GM23338 (cell line): ENCODE data around the gene NLN. TPM values are rescaled to one million over a fixed set of nuclear protein-coding genes. Genes with fewer than 3 reads are reported as not detected.
"Not testable (repeated sequence)": the region's sequence is repeated elsewhere in the genome, so short reads cannot be mapped to it uniquely, and the experiment has no call there.

Experiments used
- ATAC-seq: fragments of 200-7000 bp; cut with Tn5 transposase; 3 replicates; pipeline ENCODE4 v1.9.1; 2020
- DNase-seq: peaks from one replicate; pipeline ENCODE4 v3.0.0-alpha.2; 2015; ENCODE audit warnings: low spot score
- H2AFZ ChIP-seq: fragments of 200-600 bp; sonication (generic); 2 replicates; pipeline ENCODE4 v1.8.0; 2016; ENCODE audit warnings: antibody characterized with exemption, mild to moderate bottlenecking, moderate library complexity
- H3F3A ChIP-seq: fragments of 200-600 bp; sonication (generic); replicated peaks from 2 replicates; pipeline ENCODE4 v1.8.0; 2017; ENCODE audit warnings: antibody characterized with exemption, mixed run types, low read depth
- H3K27ac ChIP-seq: fragments of 200-600 bp; sonication (generic); 2 replicates; pipeline ENCODE4 v1.6.1; 2016; ENCODE audit warnings: low read depth
- H3K27me3 ChIP-seq: fragments of 200-600 bp; sonication (generic); 2 replicates; pipeline ENCODE4 v1.8.0; 2016; ENCODE audit warnings: mild to moderate bottlenecking, mixed run types, moderate library complexity; ENCODE audit not compliant: insufficient read depth
- H3K36me3 ChIP-seq: fragments of 200-600 bp; sonication (generic); 2 replicates; pipeline ENCODE4 v1.8.0; 2016; ENCODE audit warnings: mild to moderate bottlenecking; ENCODE audit not compliant: insufficient read depth
- H3K4me1 ChIP-seq: fragments of 200-600 bp; sonication (generic); 2 replicates; pipeline ENCODE4 v1.8.0; 2016; ENCODE audit warnings: mild to moderate bottlenecking, moderate library complexity; ENCODE audit not compliant: insufficient read depth
- H3K4me2 ChIP-seq: fragments of 200-600 bp; sonication (generic); 2 replicates; pipeline ENCODE4 v1.7.1; 2017; ENCODE audit warnings: mixed run types
- H3K4me3 ChIP-seq: fragments of 200-600 bp; sonication (generic); 2 replicates; pipeline ENCODE4 v1.6.1; 2016; ENCODE audit warnings: mixed run types
- H3K79me2 ChIP-seq: fragments of 200-600 bp; sonication (generic); replicated peaks from 2 replicates; pipeline ENCODE4 v1.8.0; 2017; ENCODE audit warnings: mild to moderate bottlenecking; ENCODE audit not compliant: insufficient read depth
- H3K9me2 ChIP-seq: fragments of 200-600 bp; sonication (generic); 2 replicates; pipeline ENCODE4 v1.8.0; 2017; ENCODE audit not compliant: insufficient read depth
- H4K20me1 ChIP-seq: fragments of 200-600 bp; sonication (generic); replicated peaks from 2 replicates; pipeline ENCODE4 v1.8.0; 2017; ENCODE audit warnings: mild to moderate bottlenecking; ENCODE audit not compliant: insufficient read depth
- H3K27ac Mint-ChIP-seq: 2 replicates; pipeline ENCODE4 v1.8.0; 2020; ENCODE audit warnings: inconsistent platforms, mild to moderate bottlenecking, moderate library complexity, mixed read lengths
- H3K27me3 Mint-ChIP-seq: 3 replicates; pipeline ENCODE4 v1.8.0; 2022; ENCODE audit warnings: low read depth, mild to moderate bottlenecking, moderate library complexity, mixed read lengths, inconsistent platforms; ENCODE audit not compliant: insufficient read depth, poor library complexity
- H3K36me3 Mint-ChIP-seq: 3 replicates; pipeline ENCODE4 v1.8.0; 2021; ENCODE audit warnings: low read depth, mild to moderate bottlenecking, inconsistent platforms, moderate library complexity, mixed read lengths
- H3K4me1 Mint-ChIP-seq: 3 replicates; pipeline ENCODE4 v1.8.0; 2020; ENCODE audit warnings: mild to moderate bottlenecking, inconsistent platforms, mixed read lengths
- H3K4me3 Mint-ChIP-seq: 3 replicates; pipeline ENCODE4 v1.8.0; 2021; ENCODE audit warnings: moderate library complexity, mild to moderate bottlenecking, inconsistent platforms, mixed read lengths
- H3K9me3 Mint-ChIP-seq: 3 replicates; pipeline ENCODE4 v1.8.0; 2020; ENCODE audit warnings: moderate library complexity, mild to moderate bottlenecking, inconsistent platforms, mixed read lengths
- ZNF462 ChIP-seq: fragments of 250-450 bp; sonication (Bioruptor Pico); IDR thresholded peaks from 2 replicates; pipeline ENCODE4 v1.5.0; 2020; ENCODE audit warnings: mild to moderate bottlenecking, moderate library complexity
- polyA plus RNA-seq: library from polyadenylated mRNA; unstranded; fragments of >200 nt; fragmentation: Nextera tagmentation; extraction: Ambion mirVana; gene quantifications from 2 replicates; pipeline ENCODE4 v1.2.1, GENCODE V29; 2016
- total RNA-seq: library from RNA; depleted of rRNA; stranded (reverse); fragments of >200 nt; shearing (Covaris generic); gene quantifications from 2 replicates; pipeline ENCODE4 v1.2.3, GENCODE V29; 2014

NLN gene
- total and polyA plus RNA-seq, 2 experiments from 2014 or later: 56.4 to 168 TPM

GRCh38 chr5:65730910-65731309 is 8.9 kb downstream of the NLN start:
- Histone ChIP-seq H3K79me2 (peaks cover 82% of the 10 kb centered on the region), H3K9me2 (no peaks in the 10 kb centered on the region), H3K4me3 (no peak overlapping the region), H4K20me1 (peaks cover 59% of the 10 kb centered on the region), H3K27ac (no peak overlapping the region), H3F3A (no peaks in the 10 kb centered on the region), H3K27me3 (no peaks in the 10 kb centered on the region), H2AFZ (no peak overlapping the region), H3K4me1 (peaks cover 30% of the 10 kb centered on the region), H3K36me3 (no peaks in the 10 kb centered on the region), H3K4me2 (no peak overlapping the region)
- H3K4me3 Mint-ChIP-seq: no peak overlapping the region
- H3K36me3 Mint-ChIP-seq: peaks cover 3% of the 10 kb centered on the region; the same call in 2 of the 3 replicates
- peak; percentile 33; the same call in 2 of the 3 replicates for ATAC-seq
- no peaks in the 10 kb centered on the region for H3K9me3 Mint-ChIP-seq
- peak overlapping the region; percentile 43; the same call in 1 of the 2 replicates for H3K27ac Mint-ChIP-seq
- H3K4me1 Mint-ChIP-seq: peaks cover 31% of the 10 kb centered on the region
- DNase-seq: no peak
- TF ChIP-seq ZNF462 (CRISPR knock-in tag): no peak
- peaks cover 1% of the 10 kb centered on the region for H3K27me3 Mint-ChIP-seq

GRCh38 chr5:65732046-65732445 is 10.0 kb downstream of the NLN start:
- not testable (repeated sequence) for H3F3A ChIP-seq, H3K27me3 Mint-ChIP-seq, H3K4me3 Mint-ChIP-seq, H3K27ac ChIP-seq, H3K27me3 ChIP-seq, H3K4me3 ChIP-seq, H3K4me2 ChIP-seq, H3K36me3 Mint-ChIP-seq, DNase-seq, H3K36me3 ChIP-seq, H3K9me2 ChIP-seq, H2AFZ ChIP-seq, ATAC-seq, H3K9me3 Mint-ChIP-seq
- Histone ChIP-seq H3K79me2 (peaks cover 82% of the 10 kb centered on the region), H4K20me1 (peaks cover 60% of the 10 kb centered on the region), H3K4me1 (peaks cover 23% of the 10 kb centered on the region)
- Mint-ChIP-seq H3K27ac (peak overlapping the region; percentile 23; the same call in 1 of the 2 replicates), H3K4me1 (peaks cover 29% of the 10 kb centered on the region)

GRCh38 chr5:65734196-65734775 is 12.3 kb downstream of the NLN start:
- H2AFZ ChIP-seq, H3K4me3 Mint-ChIP-seq, H3K4me2 ChIP-seq, H3F3A ChIP-seq, H3K27ac ChIP-seq, H3K4me3 ChIP-seq, H3K36me3 ChIP-seq, H3K27me3 ChIP-seq, DNase-seq, ATAC-seq, H3K9me2 ChIP-seq, H3K36me3 Mint-ChIP-seq, H3K9me3 Mint-ChIP-seq, H3K27me3 Mint-ChIP-seq, H3K27ac Mint-ChIP-seq: not testable (repeated sequence)
- peaks cover 58% of the 10 kb centered on the region for H4K20me1 ChIP-seq
- peaks cover 29% of the 10 kb centered on the region for H3K4me1 Mint-ChIP-seq
- peaks cover 17% of the 10 kb centered on the region for H3K4me1 ChIP-seq
- H3K79me2 ChIP-seq: peaks cover 80% of the 10 kb centered on the region
